Transverse colon (tissue), 4 donors: ENCODE results near the gene ANKRD33. TPM values are rescaled to one million over a fixed set of nuclear protein-coding genes. Genes with fewer than 3 reads are reported as not detected.

Experiments used
- DNase-seq: peaks from one replicate; pipeline ENCODE4 v3.0.0-alpha.2; 2019
- H3K27ac ChIP-seq, 4 donors: fragments of 200-600 bp; sonication (generic); 2 replicates each; pipeline ENCODE4 v1.5.1; 2016 to 2018; ENCODE audit warnings: inconsistent platforms in 4 of 4
- H3K27me3 ChIP-seq: fragments of 200-600 bp; sonication (generic); 2 replicates; pipeline ENCODE4 v1.5.1; 2017; ENCODE audit warnings: inconsistent platforms
- H3K36me3 ChIP-seq, 4 donors: fragments of 200-600 bp; sonication (generic); 2 replicates each; pipeline ENCODE4 v1.5.1; 2017 to 2019; ENCODE audit warnings: inconsistent platforms in 4 of 4
- H3K4me1 ChIP-seq, 4 donors: fragments of 200-600 bp; sonication (generic); 2 replicates each; pipeline ENCODE4 v1.5.1; 2017 to 2020; ENCODE audit warnings: inconsistent platforms in 4 of 4
- H3K4me3 ChIP-seq, 4 donors: fragments of 200-600 bp; sonication (generic); 1 replicate in 1 of 4; 2 replicates in 3 of 4; pipeline versions ENCODE4 v1.5.1 to v1.6.1; 2017 to 2019; ENCODE audit warnings: inconsistent platforms in 4 of 4
- H3K9me3 ChIP-seq, 2 donors: fragments of 200-600 bp; sonication (generic); 2 replicates each; pipeline ENCODE4 v1.5.1; 2017 to 2019; ENCODE audit warnings: inconsistent platforms in 2 of 2
- EP300 ChIP-seq: sonication (generic); formaldehyde crosslinking; IDR thresholded peaks from one replicate; pipeline ENCODE4 v1.6.1; 2017; ENCODE audit warnings: antibody characterized with exemption, low read depth
- POLR2A ChIP-seq: fragments of 450-650 bp; IDR thresholded peaks from one replicate; pipeline ENCODE4 v1.6.1; 2016; ENCODE audit warnings: antibody characterized with exemption, mild to moderate bottlenecking, moderate library complexity
- POLR2AphosphoS5 ChIP-seq, 3 donors: sonication (generic); formaldehyde crosslinking; IDR thresholded peaks; one replicate each; pipeline ENCODE4 v1.6.1; 2016; ENCODE audit warnings: antibody characterized with exemption in 3 of 3
- WGBS, 2 donors: methylation state at CpG; one replicate each; pipeline ENCODE4 v1.1.5; 2018; ENCODE audit warnings: low coverage in 1 of 2; 5-methylcytosine and 5-hydroxymethylcytosine counted together
- in situ Hi-C, 4 donors: fragments of 200-750 bp; cut with MboI; loops; one replicate each; pipeline versions ENCODE4 v1.15.0 to v1.15.1; 2017; ENCODE audit warnings: low sequenced_read_pairs in 3 of 4, low pct_ligation_motif_present in 1 of 4, low pct_unique_long_range_greater_than_20kb in 1 of 4
- intact Hi-C: fragments of 100-400 bp; cut with DNase I; formaldehyde crosslinking; loops from one replicate; pipeline ENCODE4 v1.15.1; 2023; ENCODE audit warnings: low total_unique reads
- total RNA-seq, 4 donors: library from RNA; depleted of rRNA; stranded (reverse); fragments of >200 nt; gene quantifications; one replicate each; pipeline ENCODE4 v1.1.0, GENCODE V29; 2016
- TF ChIP-seq, protein P1 (sequence below), 5 experiments: fragments of 200-600 bp in 3 of 5; fragments of 450-650 bp in 2 of 5; sonication (generic) in 3 of 5; IDR thresholded peaks; 1 replicate in 2 of 5; 2 replicates in 3 of 5; pipeline ENCODE4 v1.5.1; 2016 to 2017; ENCODE audit warnings: antibody characterized with exemption in 5 of 5, inconsistent platforms in 3 of 5, mild to moderate bottlenecking in 2 of 5, moderate library complexity in 1 of 5

Gene ANKRD33
- total RNA-seq, 4 donors from 2014 or later: not detected

DNA sequence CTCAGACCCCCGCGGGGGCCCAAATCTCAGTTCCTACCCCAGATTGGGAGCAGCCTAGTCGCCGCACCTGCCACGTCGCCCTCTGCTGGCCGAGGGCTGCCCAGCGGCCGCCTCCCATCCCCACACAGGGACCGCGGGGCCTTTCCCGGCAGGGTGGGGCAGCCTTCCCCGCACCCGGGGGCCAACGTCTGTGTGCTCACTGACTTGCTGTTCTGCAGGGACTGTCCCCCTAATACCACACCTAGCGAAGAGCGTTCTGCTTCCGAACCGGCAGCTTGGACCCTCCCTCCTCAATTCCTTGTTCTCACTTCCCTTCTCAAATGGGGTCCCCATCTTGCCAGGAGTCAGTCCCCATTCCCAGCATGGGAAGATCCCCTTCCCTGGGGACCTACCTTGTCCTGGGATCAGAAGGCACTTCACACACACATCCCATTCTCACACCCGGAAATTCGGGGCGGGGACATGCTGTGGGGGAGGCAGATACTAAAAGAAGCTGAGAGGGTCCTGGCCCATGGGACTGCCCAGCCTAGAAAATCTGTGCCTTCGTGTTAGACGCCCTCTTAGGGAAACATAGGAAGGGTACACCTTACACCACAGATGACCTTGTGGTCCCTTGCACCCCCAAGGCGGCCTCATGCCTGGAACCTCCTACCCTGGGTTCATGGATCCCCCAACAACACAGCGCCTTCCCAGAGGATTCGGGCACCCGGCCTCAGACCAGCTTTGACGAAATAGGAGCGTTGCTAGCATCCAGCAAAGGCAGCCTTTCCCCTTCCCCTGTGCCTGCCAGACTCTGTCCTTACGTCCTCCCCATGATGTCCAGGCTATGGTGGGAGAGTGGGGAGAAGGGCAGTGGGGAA, 35.8 kb downstream of the ANKRD33 start:
- TF ChIP-seq POLR2AphosphoS5 (IDR thresholded peaks at IDR 0.05) (peak in 1 of 3 donors; percentile 29), POLR2A (peak; percentile 10), EP300 (no peak)
- TF ChIP-seq, protein P1, sequence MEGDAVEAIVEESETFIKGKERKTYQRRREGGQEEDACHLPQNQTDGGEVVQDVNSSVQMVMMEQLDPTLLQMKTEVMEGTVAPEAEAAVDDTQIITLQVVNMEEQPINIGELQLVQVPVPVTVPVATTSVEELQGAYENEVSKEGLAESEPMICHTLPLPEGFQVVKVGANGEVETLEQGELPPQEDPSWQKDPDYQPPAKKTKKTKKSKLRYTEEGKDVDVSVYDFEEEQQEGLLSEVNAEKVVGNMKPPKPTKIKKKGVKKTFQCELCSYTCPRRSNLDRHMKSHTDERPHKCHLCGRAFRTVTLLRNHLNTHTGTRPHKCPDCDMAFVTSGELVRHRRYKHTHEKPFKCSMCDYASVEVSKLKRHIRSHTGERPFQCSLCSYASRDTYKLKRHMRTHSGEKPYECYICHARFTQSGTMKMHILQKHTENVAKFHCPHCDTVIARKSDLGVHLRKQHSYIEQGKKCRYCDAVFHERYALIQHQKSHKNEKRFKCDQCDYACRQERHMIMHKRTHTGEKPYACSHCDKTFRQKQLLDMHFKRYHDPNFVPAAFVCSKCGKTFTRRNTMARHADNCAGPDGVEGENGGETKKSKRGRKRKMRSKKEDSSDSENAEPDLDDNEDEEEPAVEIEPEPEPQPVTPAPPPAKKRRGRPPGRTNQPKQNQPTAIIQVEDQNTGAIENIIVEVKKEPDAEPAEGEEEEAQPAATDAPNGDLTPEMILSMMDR (IDR thresholded peaks at IDR 0.05): peak; percentile 78 to 90 (median 86)
- in situ Hi-C loops (loop anchor here in 2 of 4 donors (10.0 kb wide), 2 partner anchors 51 to 61 kb away; no protein-coding TSS in a partner anchor), intact Hi-C loops (loop anchor here (2.0 kb wide), 1 partner anchor 57 kb away; no protein-coding TSS in a partner anchor)
- Histone ChIP-seq H3K4me3 (no peak overlapping the region), H3K9me3 (no peaks in the 10 kb centered on the region), H3K27me3 (no peaks in the 10 kb centered on the region), H3K27ac (peak overlapping the region; percentile 73 to 80 (median 74)), H3K4me1 (peaks cover 4 to 22% (median 14%) of the 10 kb centered on the region in 4 donors), H3K36me3 (no peaks in the 10 kb centered on the region)
- WGBS, 2 donors: 32 to 33% methylated on average over 2 to 27 of the region's 31 CpGs
- peak; percentile 72 for DNase-seq

DNA sequence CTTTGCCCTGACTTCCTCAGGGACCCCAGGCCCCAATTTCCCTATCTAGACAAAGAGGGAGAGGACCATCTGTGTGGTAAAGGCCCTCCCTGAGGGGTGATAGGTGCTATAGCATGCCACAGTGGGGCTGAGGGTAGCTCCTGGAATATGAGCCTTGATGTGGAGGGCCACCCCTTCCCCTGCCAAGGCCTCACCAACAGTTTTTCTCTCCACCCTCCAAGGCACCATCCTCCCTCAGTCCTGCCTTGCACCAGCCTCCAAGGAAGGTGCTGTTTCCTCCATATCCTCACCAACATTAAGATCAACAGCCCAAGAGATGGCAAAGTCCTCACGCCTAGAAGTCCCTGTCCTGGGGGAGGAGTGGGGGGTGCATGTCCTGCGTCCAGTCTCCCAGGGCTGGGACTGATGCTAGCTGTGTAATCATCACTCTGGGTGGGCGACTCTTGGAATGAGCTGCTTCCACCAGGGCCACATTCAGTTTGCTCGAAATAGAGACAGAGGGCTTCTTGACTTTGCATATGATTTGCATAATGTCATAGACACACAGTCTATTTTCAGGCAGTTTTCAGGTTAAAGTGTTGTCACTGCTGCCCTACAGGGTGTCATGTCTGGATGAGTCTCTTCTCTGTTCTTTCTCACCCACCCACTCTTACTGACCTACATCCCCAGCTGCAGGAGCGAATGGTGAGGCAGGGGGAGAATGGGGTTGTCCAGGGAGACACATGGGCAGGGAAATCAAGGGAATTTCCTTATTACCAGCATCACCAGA, 36.8 kb downstream of the ANKRD33 start:
- intact Hi-C loops: no loop called here

DNA sequence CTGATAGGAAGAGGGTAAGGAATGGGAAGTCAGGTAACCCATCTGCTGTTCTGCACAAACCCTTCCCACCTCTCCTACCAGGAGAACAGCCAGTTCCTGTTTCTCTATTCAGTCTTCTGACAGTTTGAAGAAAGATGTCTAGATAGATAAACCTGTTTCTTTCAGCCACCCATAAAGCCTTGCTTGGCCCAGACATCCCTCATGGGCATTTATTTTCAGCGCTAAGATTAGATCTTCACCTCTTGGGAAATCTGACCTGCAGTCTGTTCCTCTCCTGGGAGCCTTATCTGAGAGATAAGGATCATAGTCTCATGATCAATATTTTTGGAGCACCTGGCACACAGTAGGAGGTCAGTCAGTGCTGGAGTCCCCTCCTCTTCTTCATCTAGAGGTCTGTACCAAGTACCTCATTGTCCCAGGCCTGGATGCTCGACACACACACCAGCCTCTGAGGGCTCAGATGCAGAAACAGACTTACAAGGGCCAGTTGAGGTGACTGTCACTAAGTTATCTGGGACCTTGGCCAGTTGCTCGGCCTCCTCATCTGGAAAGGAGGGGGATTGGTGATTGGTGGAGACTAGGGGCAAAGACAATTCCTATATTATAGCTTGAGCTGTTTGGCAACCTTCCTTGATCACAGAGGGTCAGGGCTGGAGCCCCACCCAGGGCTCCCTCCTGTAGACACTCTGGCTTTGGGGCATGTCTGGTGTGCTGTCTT, 37.6 kb downstream of the ANKRD33 start:
- H3K4me1 ChIP-seq: peaks cover 4 to 22% (median 14%) of the 10 kb centered on the region in 4 donors
- no peak for DNase-seq
- H3K27me3 ChIP-seq: no peaks in the 10 kb centered on the region
- H3K36me3 ChIP-seq: no peaks in the 10 kb centered on the region
- H3K27ac ChIP-seq: no peak overlapping the region
- H3K4me3 ChIP-seq: no peak overlapping the region
- WGBS, 2 donors: 78% methylated on average over 3 of the region's 3 CpGs; no CpG with 5 or more reads in 1 of the 2 donors
- in situ Hi-C loops (loop anchor here in 3 of 4 donors (5.0 to 10.0 kb wide), 3 partner anchors 49 to 59 kb away; no protein-coding TSS in a partner anchor), intact Hi-C loops (no loop called here)
- TF ChIP-seq POLR2AphosphoS5 (IDR thresholded peaks at IDR 0.05) (no peak), EP300 (no peak), POLR2A (no peak)
- TF ChIP-seq, protein P1 (IDR thresholded peaks at IDR 0.05): no peak
- H3K9me3 ChIP-seq: no peaks in the 10 kb centered on the region

More for the DNA sequence above, 36.8 kb downstream of the ANKRD33 start:
- in situ Hi-C loops: loop anchor here in 3 of 4 donors (5.0 to 10.0 kb wide), 3 partner anchors 50 to 60 kb away; no protein-coding TSS in a partner anchor
- H3K36me3 ChIP-seq: no peaks in the 10 kb centered on the region
- no peak overlapping the region for H3K27ac ChIP-seq
- TF ChIP-seq EP300 (no peak), POLR2A (peak; percentile 27)
- TF ChIP-seq, protein P1 (IDR thresholded peaks at IDR 0.05): no peak
- no peak overlapping the region for H3K4me3 ChIP-seq
- no peaks in the 10 kb centered on the region for H3K27me3 ChIP-seq
- no peak for DNase-seq
- H3K4me1 ChIP-seq: peaks cover 4 to 22% (median 14%) of the 10 kb centered on the region in 4 donors
- 84 to 100% methylated on average over 3 to 5 of the region's 5 CpGs for WGBS, 2 donors
- no peaks in the 10 kb centered on the region for H3K9me3 ChIP-seq
